ENCODE results near the gene ANGEL1.

GRCh38 chr14:76856769-76857168 is 44.1 kb upstream of the ANGEL1 start:
- no peak for TF ChIP-seq CTCF (IDR thresholded peaks at IDR 0.05; ENCODE audit: low read length)
- no peak for TF ChIP-seq EZH2 (IDR thresholded peaks at IDR 0.05; ENCODE audit: borderline replicate concordance, low read length)

All from OCI-LY1 (cell line).